HG02763 (cell line): ENCODE measurements around the gene ARCN1.
A peak's percentile ranks its signal among the peaks of the same experiment; 100 is the strongest.
"Not testable (repeated sequence)": the region's sequence is repeated elsewhere in the genome, so short reads cannot be mapped to it uniquely, and the experiment has no call there.

Experiments
- ATAC-seq: cut with Tn5 transposase; IDR thresholded peaks from one replicate; pipeline ENCODE4 v1.9.1; 2021; ENCODE audit warnings: mild to moderate bottlenecking, moderate library complexity; ENCODE audit not compliant: unreplicated experiment

ARCN1 gene

GRCh38 chr11:118544010-118544646 lies 28.1 kb upstream of the ARCN1 start:
- no peak for ATAC-seq

DNA sequence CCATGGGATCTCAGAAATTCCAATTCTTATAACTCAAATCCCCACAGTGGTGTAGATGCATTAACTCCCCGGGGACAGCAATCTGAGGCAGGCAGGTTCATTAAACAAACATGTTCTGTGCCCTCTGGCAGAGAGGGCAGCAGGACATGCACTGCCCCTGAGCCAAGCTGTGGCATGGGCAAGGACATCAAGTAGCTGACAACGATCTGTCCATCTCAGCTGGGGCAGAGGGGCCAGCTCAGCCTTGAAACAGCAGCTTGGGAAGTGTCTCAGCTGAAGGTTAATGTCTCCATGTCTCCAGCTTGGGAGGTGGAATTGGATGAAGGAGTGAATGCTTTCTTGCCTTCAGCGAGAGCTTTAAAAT lies 27.6 kb upstream of the ARCN1 start:
- no peak for ATAC-seq

- ATAC-seq = no peak
Measured at GRCh38 chr11:118545533-118545932, 26.7 kb upstream of the ARCN1 start.

GRCh38 chr11:118547132-118547531 lies 25.1 kb upstream of the ARCN1 start:
- no peak for ATAC-seq

GRCh38 chr11:118552341-118552740 lies 19.9 kb upstream of the ARCN1 start:
- ATAC-seq = no peak

DNA sequence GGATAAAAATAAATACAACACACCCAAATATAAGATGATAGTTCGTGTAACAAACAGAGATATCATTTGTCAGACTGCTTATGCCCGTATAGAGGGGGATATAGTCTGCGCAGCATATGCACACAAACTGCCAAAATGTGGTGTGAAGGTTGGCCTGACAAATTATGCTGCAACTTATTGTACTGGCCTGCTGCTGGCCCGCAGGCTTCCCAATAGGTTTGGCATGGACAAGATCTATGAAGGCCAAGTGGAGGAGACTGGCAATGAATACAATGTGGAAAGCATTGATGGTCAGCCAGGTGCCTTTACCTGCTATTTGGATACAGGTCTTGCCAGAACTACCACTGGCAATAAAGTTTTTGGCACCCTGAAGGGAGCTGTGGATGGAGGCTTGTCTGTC lies 11.4 kb upstream of the ARCN1 start:
- ATAC-seq = no peak

GRCh38 chr11:118565051-118565450 lies 7.2 kb upstream of the ARCN1 start:
- ATAC-seq = no peak

DNA sequence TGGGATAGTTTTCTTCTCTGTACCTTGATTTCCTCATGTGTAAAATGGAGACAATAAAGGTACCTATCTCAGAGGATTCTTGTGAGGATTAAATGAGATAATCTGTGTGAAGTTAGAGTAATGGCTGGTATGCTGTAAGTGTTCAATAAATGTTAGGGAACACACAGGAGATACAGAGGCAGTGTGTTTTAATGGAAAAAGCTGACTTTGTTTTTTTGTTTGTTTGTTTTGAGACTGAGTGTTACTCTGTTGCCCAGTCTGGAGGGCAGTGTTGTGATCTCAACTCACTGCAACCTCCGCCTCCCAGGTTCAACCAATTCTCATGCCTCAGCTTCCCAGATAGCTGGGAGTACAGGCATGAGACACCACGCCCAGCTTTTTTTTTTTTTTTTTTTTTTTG lies 2.5 kb upstream of the ARCN1 start:
- ATAC-seq = no peak

DNA sequence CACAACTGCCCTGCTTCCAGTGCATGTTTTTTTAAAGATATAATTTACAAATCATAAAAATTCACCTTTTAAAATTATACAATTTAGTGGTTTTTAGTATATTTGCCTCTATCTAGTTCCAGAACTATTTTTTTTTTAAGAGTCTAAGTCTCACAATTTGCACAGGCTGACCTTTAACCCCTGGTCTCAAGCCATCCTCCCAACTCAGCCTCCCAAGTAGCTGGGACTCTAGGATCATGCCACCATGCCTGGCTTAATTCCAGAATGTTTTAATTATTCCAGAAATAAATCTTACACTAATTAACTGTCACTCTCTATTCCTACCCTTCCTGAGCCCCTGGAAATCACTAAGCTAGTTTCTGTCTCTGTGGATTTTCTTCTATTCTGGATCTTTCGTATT lies 1.4 kb upstream of the ARCN1 start:
- ATAC-seq = no peak

DNA sequence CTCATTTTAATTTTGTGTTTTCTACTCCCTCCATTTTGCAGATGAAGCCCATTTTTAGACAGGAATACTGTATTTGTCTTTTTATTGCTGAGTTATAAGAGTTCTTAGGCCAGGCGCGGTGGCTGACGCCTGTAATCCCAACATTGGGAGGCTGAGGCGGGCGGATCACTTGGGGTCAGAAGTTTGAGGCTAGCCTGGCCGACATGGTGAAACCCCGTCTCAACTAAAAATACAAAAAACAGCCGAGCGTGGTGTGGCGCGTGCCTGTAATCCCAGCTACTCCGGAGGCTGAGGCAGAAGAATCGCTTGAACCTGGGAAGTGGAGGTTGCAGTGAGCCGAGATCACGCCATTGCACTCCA lies 528 bp upstream of the ARCN1 start:
- ATAC-seq = not testable (repeated sequence)

DNA sequence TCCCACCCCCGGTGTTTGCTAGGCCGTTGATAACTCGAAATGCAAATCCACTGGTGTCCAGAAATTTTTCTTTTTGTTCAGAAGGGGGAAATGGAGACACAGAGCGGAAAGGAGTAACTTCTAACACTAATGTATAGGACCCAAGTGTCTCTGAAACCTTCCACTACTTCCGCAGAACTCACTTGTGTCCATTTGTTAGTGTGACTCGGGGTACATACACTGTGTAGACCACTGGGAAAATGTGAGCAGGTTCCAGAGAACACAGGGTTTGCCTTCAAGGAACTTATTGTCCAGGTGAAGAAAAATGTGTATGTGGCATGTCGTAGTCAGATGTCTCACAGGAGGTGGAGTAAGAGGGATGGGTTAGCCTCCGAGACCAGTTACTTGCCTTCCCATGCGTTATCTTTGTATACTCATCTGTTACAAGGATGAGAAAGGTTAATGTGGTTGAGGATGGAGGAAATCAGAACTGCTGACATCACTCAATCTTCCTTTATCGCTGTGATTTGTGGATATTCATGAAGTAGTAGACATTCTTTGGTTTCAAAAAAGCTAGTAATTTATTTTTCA lies 857 bp downstream of the ARCN1 start:
- ATAC-seq = peak; percentile 6

DNA sequence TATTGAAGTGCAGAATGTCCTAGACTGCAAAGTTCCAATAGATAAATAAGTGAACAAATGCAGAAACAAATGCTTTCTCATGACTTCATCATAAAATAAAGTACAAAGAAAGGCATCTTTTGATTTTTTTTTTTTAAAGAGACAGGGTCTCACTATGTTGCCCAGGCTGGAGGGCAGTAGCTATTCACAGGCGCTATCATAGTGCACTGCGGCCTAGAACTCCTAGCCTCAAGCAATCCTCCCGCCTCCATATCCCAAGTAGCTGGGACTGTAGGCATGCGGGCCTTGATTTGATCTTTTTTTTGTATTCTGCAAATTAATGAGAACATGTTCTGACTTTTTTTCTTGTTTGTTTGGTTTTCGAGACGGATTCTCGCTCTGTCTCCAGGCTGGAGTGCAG lies 2.4 kb downstream of the ARCN1 start:
- no peak for ATAC-seq

DNA sequence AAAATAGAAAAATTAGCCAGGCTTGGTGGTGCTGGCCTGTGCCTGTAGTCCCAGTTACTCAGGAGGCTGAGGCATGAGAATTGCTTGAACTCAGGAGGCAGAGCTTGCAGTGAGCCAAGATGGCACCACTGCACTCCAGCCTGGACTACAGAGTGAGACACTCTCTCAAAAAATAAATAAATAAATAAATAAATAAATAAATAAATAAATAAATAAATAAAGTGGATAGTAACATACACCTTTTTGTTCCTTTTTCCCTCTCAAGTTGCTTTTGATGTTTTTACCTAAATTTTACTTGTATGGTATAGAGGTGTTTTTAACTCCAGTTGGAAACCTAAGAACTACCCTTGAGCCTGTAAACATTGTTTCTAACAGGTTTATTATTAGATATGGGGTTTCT lies 5.8 kb downstream of the ARCN1 start:
- not testable (repeated sequence) for ATAC-seq

DNA sequence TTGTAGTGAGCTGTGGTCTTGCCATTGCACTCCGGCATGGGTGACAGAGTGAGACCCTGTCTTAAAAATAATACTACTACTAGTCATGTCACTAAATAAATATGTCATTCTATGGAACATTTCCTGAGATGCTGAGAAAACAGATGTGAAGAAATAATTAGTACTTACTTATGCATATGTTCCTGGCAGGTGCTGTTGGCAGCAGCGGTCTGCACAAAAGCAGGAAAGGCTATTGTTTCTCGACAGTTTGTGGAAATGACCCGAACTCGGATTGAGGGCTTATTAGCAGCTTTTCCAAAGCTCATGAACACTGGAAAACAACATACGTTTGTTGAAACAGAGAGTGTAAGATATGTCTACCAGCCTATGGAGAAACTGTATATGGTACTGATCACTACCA lies 8.8 kb downstream of the ARCN1 start:
- ATAC-seq = no peak

- ATAC-seq = no peak
Measured at GRCh38 chr11:118587952-118588351, 15.7 kb downstream of the ARCN1 start.

DNA sequence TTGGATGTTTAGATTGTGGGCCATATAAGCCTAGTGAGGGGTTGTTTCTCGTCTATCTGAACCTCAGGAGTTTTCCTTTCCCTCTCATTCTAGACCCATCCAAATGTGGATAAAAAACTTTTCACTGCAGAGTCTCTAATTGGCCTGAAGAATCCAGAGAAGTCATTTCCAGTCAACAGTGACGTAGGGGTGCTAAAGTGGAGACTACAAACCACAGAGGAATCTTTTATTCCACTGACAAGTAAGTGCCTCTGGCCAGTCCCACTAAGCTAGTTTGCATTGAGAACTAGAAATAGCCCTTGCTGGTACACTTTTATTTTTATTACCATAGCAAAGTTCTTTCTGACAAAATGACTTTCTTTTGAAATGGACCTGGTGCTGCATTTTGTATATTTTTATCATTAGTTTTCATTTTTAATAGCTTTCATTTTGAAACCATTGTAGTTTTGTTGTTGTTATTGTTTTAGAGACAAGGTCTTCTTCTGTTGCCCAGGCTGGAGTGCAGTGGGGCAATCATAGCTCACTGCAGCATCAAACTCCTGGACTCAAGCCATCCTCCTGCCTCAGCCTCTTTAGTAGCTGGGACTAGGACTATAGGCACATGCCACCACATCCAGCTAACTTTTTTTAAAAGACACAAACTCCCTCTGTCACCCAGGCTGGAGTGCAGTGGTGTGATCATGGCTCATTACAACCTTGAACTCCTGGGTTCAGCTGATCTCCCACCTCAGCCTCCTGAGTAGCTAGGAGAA lies 20.6 kb downstream of the ARCN1 start:
- ATAC-seq = no peak

GRCh38 chr11:118594984-118595383 lies 22.8 kb downstream of the ARCN1 start:
- ATAC-seq = not testable (repeated sequence)

- no peak for ATAC-seq
Measured at GRCh38 chr11:118596224-118597146, 24.3 kb downstream of the ARCN1 start.

DNA sequence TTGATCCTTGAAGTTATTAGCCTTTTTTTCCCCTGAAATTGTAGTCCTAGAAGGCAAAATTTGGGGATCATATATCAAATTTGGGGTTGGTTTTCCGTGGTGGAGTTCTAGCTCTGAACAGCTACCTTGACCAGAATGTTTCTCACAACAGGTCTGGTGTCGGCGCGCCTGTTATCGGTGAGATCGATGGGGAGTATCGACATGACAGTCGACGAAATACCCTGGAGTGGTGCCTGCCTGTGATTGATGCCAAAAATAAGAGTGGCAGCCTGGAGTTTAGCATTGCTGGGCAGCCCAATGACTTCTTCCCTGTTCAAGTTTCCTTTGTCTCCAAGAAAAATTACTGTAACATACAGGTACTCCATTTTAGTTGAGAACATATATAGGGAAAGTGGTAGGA lies 25.3 kb downstream of the ARCN1 start:
- no peak for ATAC-seq

DNA sequence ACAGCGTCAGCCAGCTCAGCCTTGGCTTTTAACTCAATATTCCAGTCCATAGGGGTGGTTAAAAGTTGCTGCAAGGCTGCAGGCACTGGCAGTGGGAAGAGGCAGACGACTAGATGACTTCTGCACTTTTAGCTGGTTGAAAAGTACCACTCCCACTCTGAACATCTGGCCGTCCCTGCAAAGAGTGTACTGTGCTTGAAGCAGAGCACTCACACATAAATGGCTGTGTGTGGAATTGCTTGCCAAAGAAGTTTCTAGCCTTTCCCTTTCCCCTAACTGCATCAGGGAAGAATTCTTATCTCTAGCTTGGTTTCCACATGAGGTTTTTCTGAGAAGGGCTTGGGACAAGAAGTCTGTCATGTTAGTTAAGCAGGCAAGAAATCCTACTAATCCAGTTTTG lies 30.1 kb downstream of the ARCN1 start:
- no peak for ATAC-seq

DNA sequence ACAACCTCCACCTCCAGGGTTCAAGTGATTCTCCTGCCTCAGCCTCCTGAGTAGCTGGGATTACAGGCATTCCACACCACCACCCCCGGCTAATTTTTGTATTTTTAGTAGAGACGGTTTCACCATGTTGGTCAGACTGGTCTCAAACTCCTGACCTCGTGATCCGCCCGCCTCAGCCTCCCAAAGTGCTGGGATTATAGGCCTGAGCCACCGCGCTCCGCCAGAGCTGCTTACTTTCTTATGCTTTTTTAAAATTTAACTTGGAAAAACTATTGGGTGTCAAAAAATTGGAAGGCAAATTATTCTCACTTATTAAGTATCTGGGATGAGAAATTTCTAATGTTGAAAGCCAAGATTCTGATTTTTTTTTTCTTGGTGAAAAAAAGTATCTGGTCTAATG lies 31.5 kb downstream of the ARCN1 start:
- ATAC-seq = not testable (repeated sequence)
